GM12801 (cell line): ENCODE measurements around the gene CDK2.

ENCODE experiments used
- CTCF ChIP-seq: IDR thresholded peaks from one replicate; pipeline ENCODE4 v1.5.1; 2011; ENCODE audit warnings: control low read depth; ENCODE audit not compliant: insufficient read length; ENCODE audit errors: extremely low read depth

Gene CDK2

DNA sequence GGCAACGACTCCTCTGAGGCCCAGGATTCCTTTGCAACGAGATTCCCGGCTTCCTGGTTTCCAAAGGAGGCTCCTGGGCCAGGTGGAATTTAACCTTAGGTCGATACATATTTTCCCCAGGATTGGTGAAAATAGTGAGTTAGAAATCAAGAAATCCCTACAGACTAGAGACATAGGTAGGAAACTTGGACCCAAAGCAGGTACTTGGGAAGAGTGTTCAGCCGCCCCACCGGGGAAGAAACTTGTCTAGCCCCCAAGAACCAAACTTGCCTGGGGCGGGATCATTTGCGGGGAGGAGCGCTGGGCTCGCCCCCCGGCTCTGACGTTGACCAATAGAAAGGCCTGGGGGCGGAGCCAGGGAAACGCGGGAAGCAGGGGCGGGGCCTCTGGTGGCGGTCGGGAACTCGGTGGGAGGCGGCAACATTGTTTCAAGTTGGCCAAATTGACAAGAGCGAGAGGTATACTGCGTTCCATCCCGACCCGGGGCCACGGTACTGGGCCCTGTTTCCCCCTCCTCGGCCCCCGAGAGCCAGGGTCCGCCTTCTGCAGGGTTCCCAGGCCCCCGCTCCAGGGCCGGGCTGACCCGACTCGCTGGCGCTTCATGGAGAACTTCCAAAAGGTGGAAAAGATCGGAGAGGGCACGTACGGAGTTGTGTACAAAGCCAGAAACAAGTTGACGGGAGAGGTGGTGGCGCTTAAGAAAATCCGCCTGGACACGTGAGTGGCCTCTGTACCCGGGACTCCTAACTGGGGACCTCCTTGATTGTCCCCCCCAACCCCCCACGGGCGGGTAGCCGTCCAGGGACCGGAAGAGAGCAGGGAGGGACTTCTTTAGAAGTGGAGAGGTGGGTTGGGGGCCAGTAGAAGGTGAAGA lies at the start of gene CDK2:
Gene CDK2, plus strand, starts transcription at position 423 of the 874 bp plus-strand sequence. Its CDS starts 179 bp downstream, at position 602.
- TF ChIP-seq CTCF = no peak

GRCh38 chr12:55922126-55922525 lies 44.5 kb upstream of the CDK2 start:
- TF ChIP-seq CTCF = no peak

GRCh38 chr12:55925371-55925770 lies 41.3 kb upstream of the CDK2 start:
- TF ChIP-seq CTCF = no peak

DNA sequence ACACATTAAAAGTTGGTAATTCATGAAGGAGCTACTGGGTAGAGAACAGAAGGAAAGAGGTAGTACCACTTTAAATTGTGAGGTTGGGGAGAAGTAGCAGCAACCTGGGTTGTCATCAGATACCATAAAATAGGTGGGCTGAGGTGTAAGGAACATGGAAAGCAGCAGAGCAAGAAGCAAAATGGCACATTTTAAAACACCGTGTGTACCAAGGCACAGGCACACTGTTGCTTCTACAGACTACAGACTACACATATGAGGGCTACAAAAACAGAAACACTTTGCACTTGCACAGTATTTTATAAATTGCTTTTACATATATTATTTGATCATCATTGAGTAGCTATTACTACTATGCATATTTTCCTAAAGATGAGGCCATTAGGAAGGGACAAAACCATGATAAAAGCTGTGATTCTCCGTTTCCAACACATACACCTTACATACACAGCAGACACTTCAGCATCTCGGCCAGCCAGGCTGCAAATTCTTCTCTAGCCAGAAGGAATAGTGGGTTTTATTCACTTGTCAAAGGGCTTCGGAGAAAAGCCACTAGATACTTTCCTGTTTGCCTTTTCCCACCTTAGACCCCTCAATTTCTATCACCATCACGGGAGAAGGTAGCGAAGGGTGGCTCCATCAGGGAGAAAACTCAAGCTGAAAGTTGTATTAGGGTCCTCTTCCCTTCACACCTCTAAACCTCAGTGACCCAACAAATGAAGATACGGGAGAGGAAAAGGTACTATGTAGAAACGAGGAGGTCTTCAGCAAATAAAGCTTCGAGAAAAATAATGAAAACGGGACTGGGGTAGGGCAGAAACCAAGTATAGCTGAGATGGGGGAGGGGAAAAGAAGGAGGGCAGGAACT lies 40.5 kb upstream of the CDK2 start:
- TF ChIP-seq CTCF = no peak

GRCh38 chr12:55926738-55927587 lies 39.7 kb upstream of the CDK2 start:
- TF ChIP-seq CTCF = no peak

- TF ChIP-seq CTCF = no peak
Observed at GRCh38 chr12:55927588-55928502, 38.8 kb upstream of the CDK2 start, which contains the start of gene PYM1. PYM1 (minus strand) TSS chr12:55927894; CDS start chr12:55927761, 133 bp downstream.
